Measurements from ENCODE around the gene COPS9.

COPS9 gene

GRCh38 chr2:240134466-240134865 lies 1.6 kb downstream of the COPS9 start:
- no peak for DNase-seq (ENCODE audit: low read depth)

- DNase-seq (ENCODE audit: low read depth) = no peak
Measured at GRCh38 chr2:240133401-240133800, 2.7 kb downstream of the COPS9 start.

GRCh38 chr2:240132651-240132980 lies 3.5 kb downstream of the COPS9 start:
- no peak for DNase-seq (ENCODE audit: low read depth)

GRCh38 chr2:240131941-240132650 lies 4.0 kb downstream of the COPS9 start:
- no peak for DNase-seq (ENCODE audit: low read depth)

- DNase-seq (ENCODE audit: low read depth) = no peak
Measured at GRCh38 chr2:240131296-240131695, 4.8 kb downstream of the COPS9 start.

- no peak for DNase-seq (ENCODE audit: low read depth)
Measured at GRCh38 chr2:240130393-240131195, 5.5 kb downstream of the COPS9 start.

GRCh38 chr2:240129731-240130392 lies 6.2 kb downstream of the COPS9 start:
- DNase-seq (ENCODE audit: low read depth) = no peak

GRCh38 chr2:240129311-240129710 lies 6.8 kb downstream of the COPS9 start:
- no peak for DNase-seq (ENCODE audit: low read depth)

- no peak for DNase-seq (ENCODE audit: low read depth)
Measured at GRCh38 chr2:240128608-240129145, 7.4 kb downstream of the COPS9 start.

GRCh38 chr2:240127911-240128607 lies 8.0 kb downstream of the COPS9 start:
- no peak for DNase-seq (ENCODE audit: low read depth)

GRCh38 chr2:240127191-240127750 lies 8.8 kb downstream of the COPS9 start:
- DNase-seq (ENCODE audit: low read depth) = no peak

- DNase-seq (ENCODE audit: low read depth) = no peak
Measured at GRCh38 chr2:240126731-240127130, 9.4 kb downstream of the COPS9 start.

- no peak for DNase-seq (ENCODE audit: low read depth)
Measured at GRCh38 chr2:240125742-240126141, 10.4 kb downstream of the COPS9 start.

- DNase-seq (ENCODE audit: low read depth) = no peak
Measured at GRCh38 chr2:240124651-240125030, 11.5 kb downstream of the COPS9 start.

GRCh38 chr2:240123821-240124650 lies 12.1 kb downstream of the COPS9 start:
- no peak for DNase-seq (ENCODE audit: low read depth)

GRCh38 chr2:240121675-240122074 lies 14.4 kb downstream of the COPS9 start:
- DNase-seq (ENCODE audit: low read depth) = no peak

GRCh38 chr2:240121190-240121589 lies 14.9 kb downstream of the COPS9 start:
- no peak for DNase-seq (ENCODE audit: low read depth)

GRCh38 chr2:240114233-240114632 lies 21.9 kb downstream of the COPS9 start:
- no peak for DNase-seq (ENCODE audit: low read depth)

- no peak for DNase-seq (ENCODE audit: low read depth)
Measured at GRCh38 chr2:240112914-240113690, 23.0 kb downstream of the COPS9 start.

- DNase-seq (ENCODE audit: low read depth) = no peak
Measured at GRCh38 chr2:240111253-240111652, 24.9 kb downstream of the COPS9 start.

Data from T-helper 22 cell (primary cell).